BJ (cell line): ENCODE results near the gene SPATA6. TPM values are rescaled to one million over a fixed set of nuclear protein-coding genes. Genes with fewer than 3 reads are reported as not detected.
A peak's percentile ranks its signal among the peaks of the same experiment; 100 is the strongest.
"Not testable (repeated sequence)": the region's sequence is repeated elsewhere in the genome, so short reads cannot be mapped to it uniquely, and the experiment has no call there.

ENCODE experiments used
- CTCF ChIA-PET: fragments of 350-600 bp; formaldehyde crosslinking; extraction: SDS; loops from one replicate; lab custom pipeline; 2021; ENCODE audit warnings: antibody characterized with exemption, inconsistent platforms; lab: Yijun Ruan, JAX
- POLR2A ChIA-PET: fragments of 300-600 bp; sonication (Branson Sonifier 250); formaldehyde crosslinking; extraction: SDS; loops from one replicate; lab custom pipeline; 2021; ENCODE audit warnings: antibody characterized with exemption; lab: Charles Lee
- DNase-seq: peaks from one replicate; pipeline ENCODE4 v3.0.0-alpha.2; 2011; ENCODE audit warnings: low read depth
- H3K27me3 ChIP-seq: 2 replicates; pipeline ENCODE4 v1.6.0; 2011; ENCODE audit warnings: low read length; ENCODE audit not compliant: control insufficient read depth, insufficient read depth
- H3K36me3 ChIP-seq: 2 replicates; pipeline ENCODE4 v1.5.1; 2011; ENCODE audit warnings: low read length; ENCODE audit not compliant: control insufficient read depth, insufficient read depth
- H3K4me3 ChIP-seq: 2 replicates; pipeline ENCODE4 v1.5.1; 2011; ENCODE audit warnings: low read depth, mild to moderate bottlenecking, control low read depth, low read length
- CTCF ChIP-seq: IDR thresholded peaks from 2 replicates; pipeline ENCODE4 v1.5.1; 2011; ENCODE audit warnings: low read depth, mild to moderate bottlenecking, control low read depth, inconsistent platforms, low read length, moderate library complexity; ENCODE audit not compliant: insufficient read depth
- polyA minus RNA-seq: library from RNA; depleted of rRNA, polyadenylated mRNA; stranded (reverse); fragments of >200 nt; gene quantifications from 2 replicates; pipeline ENCODE4 v1.2.3, GENCODE V29; 2011; rRNA and poly(A)+ RNA removed
- polyA plus RNA-seq: library from polyadenylated mRNA; depleted of rRNA; stranded (reverse); fragments of >200 nt; gene quantifications from 2 replicates; pipeline ENCODE4 v1.2.3, GENCODE V29; 2011; rRNA removed

SPATA6 gene
- polyA plus RNA-seq = 1.6 and 2.6 TPM in 2 replicates
- polyA minus RNA-seq = 1.6 and 2.0 TPM in 2 replicates

- CTCF ChIA-PET = interaction anchor here (0.9 to 2.6 kb wide), 5 partner anchors 10 to 28 kb away, joined by 3 to 11 read pairs (median 5); no protein-coding TSS in a partner anchor
Observed at GRCh38 chr1:48471691-48472576, at the start of gene SPATA6. Gene SPATA6 (minus strand): TSS chr1:48472204. CDS start chr1:48472008, 196 bp downstream.

GRCh38 chr1:48519896-48520295, 47.9 kb upstream of the SPATA6 start:
- DNase-seq, H3K4me3 ChIP-seq, H3K36me3 ChIP-seq, CTCF ChIA-PET, POLR2A ChIA-PET, H3K27me3 ChIP-seq: not testable (repeated sequence)

More at GRCh38 chr1:48471691-48472576, at the start of gene SPATA6:
- POLR2A ChIA-PET = interaction anchor here (0.6 kb wide), 1 partner anchor 28 kb away, joined by 7 read pairs; no protein-coding TSS in a partner anchor
- TF ChIP-seq CTCF = no peak
- Histone ChIP-seq H3K36me3 (no peaks in the 10 kb centered on the region), H3K4me3 (peak within 1 kb of the TSS; percentile 62), H3K27me3 (no peaks in the 10 kb centered on the region)
- DNase-seq = peak; percentile 47

- CTCF ChIA-PET = interaction anchor here (2.1 kb wide), 1 partner anchor 10 kb away, joined by 7 read pairs; no protein-coding TSS in a partner anchor
- TF ChIP-seq CTCF = no peak
- H3K27me3 ChIP-seq = no peaks in the 10 kb centered on the region
- POLR2A ChIA-PET = no interaction called here
- DNase-seq = no peak
- H3K36me3 ChIP-seq = no peaks in the 10 kb centered on the region
- no peak overlapping the region for H3K4me3 ChIP-seq
Observed at GRCh38 chr1:48506870-48507269, 34.9 kb upstream of the SPATA6 start.

GRCh38 chr1:48500541-48501450, 28.8 kb upstream of the SPATA6 start:
- ChIA-PET POLR2A (interaction anchor here (0.6 kb wide), 1 partner anchor 29 kb away, joined by 7 read pairs; the partner anchor contains the start of gene SPATA6), CTCF (interaction anchor here (1.1 kb wide), 1 partner anchor 29 kb away, joined by 4 read pairs; the partner anchor contains the start of gene SPATA6)
- Histone ChIP-seq H3K27me3 (no peaks in the 10 kb centered on the region), H3K36me3 (no peaks in the 10 kb centered on the region), H3K4me3 (no peak overlapping the region)
- no peak for TF ChIP-seq CTCF
- no peak for DNase-seq

- ChIA-PET POLR2A (no interaction called here), CTCF (interaction anchor here (0.6 to 1.6 kb wide), 11 partner anchors 9 to 1037 kb away, joined by 3 to 9 read pairs (median 4); partner anchors contain the start of gene SPATA6)
- no peak for TF ChIP-seq CTCF
- no peak for DNase-seq
- no peaks in the 10 kb centered on the region for H3K27me3 ChIP-seq
- no peak overlapping the region for H3K4me3 ChIP-seq
- H3K36me3 ChIP-seq = no peaks in the 10 kb centered on the region
Observed at GRCh38 chr1:48499211-48499735, 27.3 kb upstream of the SPATA6 start.
